Suprapubic skin (tissue), 4 donors: Measurements from ENCODE around the gene DHX35. TPM values are rescaled to one million over a fixed set of nuclear protein-coding genes. Genes with fewer than 3 reads are reported as not detected.

Source experiments
- DNase-seq, 2 donors: peaks; one replicate each; pipeline ENCODE4 v3.0.0-alpha.2; 2019; ENCODE audit warnings: low spot score in 2 of 2
- H3K27ac ChIP-seq: fragments of 200-600 bp; sonication (generic); one replicate; pipeline ENCODE4 v1.5.1; 2019
- H3K27me3 ChIP-seq: fragments of 200-600 bp; sonication (generic); one replicate; pipeline ENCODE4 v1.5.1; 2019
- H3K36me3 ChIP-seq: fragments of 200-600 bp; sonication (generic); one replicate; pipeline ENCODE4 v1.5.1; 2019
- H3K4me1 ChIP-seq: fragments of 200-600 bp; sonication (generic); one replicate; pipeline ENCODE4 v1.5.1; 2019
- H3K4me3 ChIP-seq: fragments of 200-600 bp; sonication (generic); one replicate; pipeline ENCODE4 v1.5.1; 2019; ENCODE audit warnings: mild to moderate bottlenecking
- H3K9me3 ChIP-seq: fragments of 200-600 bp; sonication (generic); one replicate; pipeline ENCODE4 v1.5.1; 2019
- EP300 ChIP-seq: sonication (generic); formaldehyde crosslinking; IDR thresholded peaks from one replicate; pipeline ENCODE4 v1.6.1; 2017; ENCODE audit warnings: antibody characterized with exemption
- POLR2A ChIP-seq, 2 donors: fragments of 450-650 bp; IDR thresholded peaks; one replicate each; pipeline ENCODE4 v1.6.1; 2017; ENCODE audit warnings: antibody characterized with exemption in 2 of 2, mild to moderate bottlenecking in 2 of 2, moderate library complexity in 2 of 2
- POLR2AphosphoS5 ChIP-seq, 3 donors: sonication (generic); formaldehyde crosslinking; IDR thresholded peaks; one replicate each; pipeline ENCODE4 v1.6.1; 2017; ENCODE audit warnings: antibody characterized with exemption in 3 of 3
- WGBS: methylation state at CpG from one replicate; pipeline ENCODE4 v1.1.5; 2018; 5-methylcytosine and 5-hydroxymethylcytosine counted together
- total RNA-seq, 4 donors: library from RNA; depleted of rRNA; stranded (reverse); fragments of >200 nt; gene quantifications; one replicate each; pipeline ENCODE4 v1.1.0, GENCODE V29; 2016
- TF ChIP-seq, protein P1 (sequence below), 2 donors: fragments of 200-600 bp in 1 of 2; fragments of 450-650 bp in 1 of 2; sonication (generic) in 1 of 2; IDR thresholded peaks; one replicate each; pipeline ENCODE4 v1.5.1; 2016 to 2019; ENCODE audit warnings: antibody characterized with exemption in 2 of 2, mild to moderate bottlenecking in 1 of 2, moderate library complexity in 1 of 2

The DHX35 gene
- total RNA-seq, 4 donors from 2014 or later: 8.4 to 22.9 (median 11.9) TPM

DNA sequence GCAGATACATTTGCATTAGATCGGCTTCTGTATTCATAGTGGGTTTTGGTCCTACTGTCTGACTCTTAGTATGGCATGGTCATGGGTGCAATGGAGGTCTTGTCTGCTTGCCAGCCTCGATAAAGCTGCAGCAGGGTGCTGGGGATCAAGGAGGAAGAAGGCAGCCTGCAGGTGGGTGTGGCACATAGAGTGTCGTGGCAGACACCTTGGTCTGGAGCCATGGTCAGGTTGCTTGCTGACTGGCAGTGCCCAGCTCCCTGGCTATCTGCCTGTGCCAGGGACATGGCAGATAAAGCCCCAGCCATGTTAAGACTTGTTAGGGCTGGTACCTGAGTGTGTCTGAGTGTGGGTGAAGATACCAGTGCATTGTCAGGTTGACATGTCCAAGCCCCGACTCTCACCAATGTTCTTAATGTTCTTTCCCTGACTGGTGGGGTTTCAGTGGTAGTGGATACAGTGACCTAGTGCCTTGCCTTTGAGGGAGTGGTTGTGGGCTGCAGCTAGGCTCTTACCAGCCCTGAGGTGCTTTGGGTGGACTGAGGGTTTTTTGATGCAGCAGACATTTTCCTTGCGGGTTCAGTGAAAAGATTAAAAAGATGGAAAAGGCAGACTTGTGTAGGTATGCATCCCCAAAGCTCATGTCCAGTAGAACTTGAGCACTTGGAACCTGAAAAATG, 34.1 kb upstream of the DHX35 start:
- no peak for DNase-seq
- Histone ChIP-seq H3K4me1 (peaks cover 19% of the 10 kb centered on the region), H3K27ac (no peak overlapping the region), H3K27me3 (peaks cover 4% of the 10 kb centered on the region), H3K36me3 (no peaks in the 10 kb centered on the region), H3K4me3 (no peak overlapping the region), H3K9me3 (no peaks in the 10 kb centered on the region)
- TF ChIP-seq EP300 (no peak), POLR2A (IDR thresholded peaks at IDR 0.05) (no peak)
- TF ChIP-seq, protein P1, sequence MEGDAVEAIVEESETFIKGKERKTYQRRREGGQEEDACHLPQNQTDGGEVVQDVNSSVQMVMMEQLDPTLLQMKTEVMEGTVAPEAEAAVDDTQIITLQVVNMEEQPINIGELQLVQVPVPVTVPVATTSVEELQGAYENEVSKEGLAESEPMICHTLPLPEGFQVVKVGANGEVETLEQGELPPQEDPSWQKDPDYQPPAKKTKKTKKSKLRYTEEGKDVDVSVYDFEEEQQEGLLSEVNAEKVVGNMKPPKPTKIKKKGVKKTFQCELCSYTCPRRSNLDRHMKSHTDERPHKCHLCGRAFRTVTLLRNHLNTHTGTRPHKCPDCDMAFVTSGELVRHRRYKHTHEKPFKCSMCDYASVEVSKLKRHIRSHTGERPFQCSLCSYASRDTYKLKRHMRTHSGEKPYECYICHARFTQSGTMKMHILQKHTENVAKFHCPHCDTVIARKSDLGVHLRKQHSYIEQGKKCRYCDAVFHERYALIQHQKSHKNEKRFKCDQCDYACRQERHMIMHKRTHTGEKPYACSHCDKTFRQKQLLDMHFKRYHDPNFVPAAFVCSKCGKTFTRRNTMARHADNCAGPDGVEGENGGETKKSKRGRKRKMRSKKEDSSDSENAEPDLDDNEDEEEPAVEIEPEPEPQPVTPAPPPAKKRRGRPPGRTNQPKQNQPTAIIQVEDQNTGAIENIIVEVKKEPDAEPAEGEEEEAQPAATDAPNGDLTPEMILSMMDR (IDR thresholded peaks at IDR 0.05): no peak
- 60% methylated on average over 3 of the region's 5 CpGs for WGBS

DNA sequence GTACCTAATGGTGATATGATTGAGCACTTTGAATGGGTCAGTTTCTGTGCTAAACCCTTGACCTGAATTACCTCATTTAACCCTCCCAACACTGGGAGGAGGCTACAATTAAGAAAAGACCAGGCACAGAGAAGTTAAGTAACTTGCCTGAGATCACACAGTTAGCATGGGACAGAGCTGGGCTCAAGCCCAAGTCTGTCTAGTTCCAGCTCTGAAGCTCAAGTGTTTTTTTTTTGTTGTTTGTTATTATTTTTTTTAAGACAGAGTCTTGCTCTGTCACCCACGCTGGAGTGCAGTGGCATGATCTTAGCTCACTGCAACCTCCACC, 31.9 kb upstream of the DHX35 start:
- TF ChIP-seq, protein P1 (IDR thresholded peaks at IDR 0.05): no peak
- TF ChIP-seq POLR2AphosphoS5 (IDR thresholded peaks at IDR 0.05) (no peak), EP300 (no peak), POLR2A (IDR thresholded peaks at IDR 0.05) (no peak)
- WGBS: 89% methylated on average over 1 of the region's 1 CpG
- Histone ChIP-seq H3K4me3 (no peak overlapping the region), H3K36me3 (no peaks in the 10 kb centered on the region), H3K27me3 (peaks cover 4% of the 10 kb centered on the region), H3K9me3 (no peaks in the 10 kb centered on the region), H3K27ac (no peak overlapping the region), H3K4me1 (peaks cover 19% of the 10 kb centered on the region)
- no peak for DNase-seq

DNA sequence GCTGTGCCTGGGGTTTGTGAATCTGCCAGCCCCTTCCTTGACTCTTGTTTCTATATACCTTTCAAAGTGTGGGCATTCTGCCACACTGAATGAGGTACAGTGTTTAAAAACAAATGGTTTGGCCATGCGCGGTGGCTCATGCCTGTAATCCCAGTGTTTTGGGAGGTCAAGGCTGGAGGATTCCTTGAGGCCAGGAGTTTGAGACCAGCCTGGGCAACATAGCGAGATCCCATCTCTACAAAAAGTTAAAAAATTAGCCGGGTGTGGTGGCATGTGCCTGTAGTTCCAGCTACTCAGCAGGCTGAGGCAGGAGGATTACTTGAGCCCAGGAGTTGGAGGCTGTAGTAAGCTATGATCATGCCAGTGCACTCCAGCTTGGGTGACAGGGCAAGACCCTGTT, 30.2 kb upstream of the DHX35 start:
- H3K4me3 ChIP-seq: no peak overlapping the region
- 90% methylated on average over 4 of the region's 4 CpGs for WGBS

DNA sequence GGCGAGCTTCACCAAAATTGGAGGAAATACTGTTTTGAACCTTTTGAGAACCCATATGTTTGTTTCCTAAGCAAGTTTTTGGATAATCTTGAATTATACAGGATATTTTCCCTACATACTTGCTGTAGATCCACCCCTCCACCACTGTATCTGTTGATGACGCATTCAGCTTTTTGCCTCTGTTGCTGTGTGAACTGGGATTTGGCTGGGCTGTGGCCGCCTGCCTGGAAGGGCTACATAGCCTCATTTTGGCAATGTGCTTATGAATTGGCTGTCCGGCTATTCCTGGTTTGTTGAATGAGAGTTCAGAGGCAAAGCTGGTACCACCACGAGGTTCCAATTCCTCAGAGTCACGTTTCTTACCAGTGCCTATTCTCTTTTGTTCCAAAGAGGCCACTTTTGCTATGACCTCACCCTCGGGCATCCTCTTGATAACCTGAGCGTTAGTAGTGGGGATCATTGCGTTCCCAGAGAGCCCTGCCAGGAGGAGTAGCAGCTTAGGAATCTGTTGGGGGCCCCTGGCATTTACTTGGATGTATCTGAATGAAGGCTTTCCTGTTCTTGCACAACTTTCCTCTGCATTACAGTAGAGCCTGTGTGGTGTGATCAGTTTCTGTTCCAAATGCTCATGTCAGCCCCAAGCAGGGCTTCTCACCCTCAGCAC, 29.6 kb upstream of the DHX35 start:
- DNase-seq: no peak
- H3K4me3 ChIP-seq: no peak overlapping the region
- H3K27me3 ChIP-seq: peaks cover 3% of the 10 kb centered on the region
- no peaks in the 10 kb centered on the region for H3K9me3 ChIP-seq
- TF ChIP-seq EP300: no peak
- no peak for TF ChIP-seq POLR2A (IDR thresholded peaks at IDR 0.05)
- TF ChIP-seq, protein P1 (IDR thresholded peaks at IDR 0.05): no peak
- TF ChIP-seq POLR2AphosphoS5 (IDR thresholded peaks at IDR 0.05): no peak
- 73% methylated on average over 9 of the region's 9 CpGs for WGBS
- H3K27ac ChIP-seq: no peak overlapping the region
- H3K4me1 ChIP-seq: peaks cover 4% of the 10 kb centered on the region
- no peaks in the 10 kb centered on the region for H3K36me3 ChIP-seq

More for the DNA sequence above, 30.2 kb upstream of the DHX35 start:
- no peak for TF ChIP-seq POLR2A (IDR thresholded peaks at IDR 0.05)
- TF ChIP-seq POLR2AphosphoS5 (IDR thresholded peaks at IDR 0.05): no peak
- TF ChIP-seq EP300: no peak
- TF ChIP-seq, protein P1 (IDR thresholded peaks at IDR 0.05): no peak
- no peak overlapping the region for H3K27ac ChIP-seq
- H3K9me3 ChIP-seq: no peaks in the 10 kb centered on the region
- H3K27me3 ChIP-seq: peaks cover 4% of the 10 kb centered on the region
- H3K4me1 ChIP-seq: peaks cover 10% of the 10 kb centered on the region
- H3K36me3 ChIP-seq: no peaks in the 10 kb centered on the region
- DNase-seq: no peak

DNA sequence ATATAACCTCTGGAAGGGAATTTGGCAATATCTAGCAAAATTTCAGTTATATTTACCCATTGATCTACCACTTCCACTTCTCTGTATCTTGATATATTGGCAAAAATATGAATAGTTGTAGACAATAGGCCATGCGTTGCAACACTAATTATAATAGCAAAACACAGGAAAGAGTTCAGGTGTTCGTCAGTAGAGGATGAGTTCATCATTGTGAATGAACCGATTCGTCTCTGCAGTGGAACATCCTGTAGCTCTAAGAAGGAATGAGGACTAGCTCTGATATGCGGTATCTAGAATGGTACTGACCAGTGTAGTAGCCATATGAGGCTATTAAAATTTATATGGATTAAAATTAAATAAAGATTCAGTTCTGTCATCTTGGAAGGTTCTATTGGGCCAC, 27.6 kb upstream of the DHX35 start:
- WGBS: 94% methylated on average over 5 of the region's 5 CpGs

More for the DNA sequence above, 27.6 kb upstream of the DHX35 start:
- no peaks in the 10 kb centered on the region for H3K9me3 ChIP-seq
- no peaks in the 10 kb centered on the region for H3K36me3 ChIP-seq
- no peak overlapping the region for H3K4me3 ChIP-seq
- DNase-seq: no peak
- H3K27ac ChIP-seq: no peak overlapping the region
- TF ChIP-seq EP300 (no peak), POLR2A (IDR thresholded peaks at IDR 0.05) (no peak), POLR2AphosphoS5 (IDR thresholded peaks at IDR 0.05) (no peak)
- TF ChIP-seq, protein P1 (IDR thresholded peaks at IDR 0.05): no peak
- no peaks in the 10 kb centered on the region for H3K4me1 ChIP-seq
- no peaks in the 10 kb centered on the region for H3K27me3 ChIP-seq
